VCaP (cell line): ENCODE data around the gene SCML1.
A peak's percentile ranks its signal among the peaks of the same experiment; 100 is the strongest.
"Not testable (repeated sequence)": the region's sequence is repeated elsewhere in the genome, so short reads cannot be mapped to it uniquely, and the experiment has no call there.

Source experiments
- H3K27ac ChIP-seq: fragments of 450-650 bp; 2 replicates; pipeline ENCODE4 v1.5.1; 2017
- CTCF ChIP-seq: fragments of 450-650 bp; conservative IDR thresholded peaks from 2 replicates; pipeline ENCODE4 v1.5.1; 2017; ENCODE audit warnings: mild to moderate bottlenecking, moderate library complexity

The SCML1 gene

GRCh38 chrX:17774053-17774452 is 36.8 kb downstream of the SCML1 start:
- no peak for TF ChIP-seq CTCF

GRCh38 chrX:17778997-17779396 is 41.7 kb downstream of the SCML1 start:
- H3K27ac ChIP-seq = no peak overlapping the region
- no peak for TF ChIP-seq CTCF

More at GRCh38 chrX:17774053-17774452, 36.8 kb downstream of the SCML1 start:
- H3K27ac ChIP-seq = no peak overlapping the region

GRCh38 chrX:17779434-17779833 is 42.1 kb downstream of the SCML1 start:
- TF ChIP-seq CTCF = no peak
- no peak overlapping the region for H3K27ac ChIP-seq

GRCh38 chrX:17786554-17787347 is 49.5 kb downstream of the SCML1 start:
- not testable (repeated sequence) for H3K27ac ChIP-seq

GRCh38 chrX:17787557-17787956 is 50.3 kb downstream of the SCML1 start:
- 0 out of 2 replicates have a peak overlapping the region, but pooled peaks have one; percentile 23 for H3K27ac ChIP-seq
- TF ChIP-seq CTCF = no peak

GRCh38 chrX:17788439-17788838 is 51.1 kb downstream of the SCML1 start:
- TF ChIP-seq CTCF = peak; percentile 78
- H3K27ac ChIP-seq = peak overlapping the region; percentile 23; the same call in 1 of the 2 replicates

- TF ChIP-seq CTCF = no peak
- H3K27ac ChIP-seq = peak overlapping the region; percentile 23; the same call in 1 of the 2 replicates
These were observed 51.8 kb downstream of the SCML1 start for GRCh38 chrX:17788956-17789562.

- H3K27ac ChIP-seq = peak overlapping the region; percentile 74
- no peak for TF ChIP-seq CTCF
These were observed 55.5 kb downstream of the SCML1 start for GRCh38 chrX:17792826-17793225.
